GM21825 (cell line): ENCODE data around the gene LIMD2.

Source experiments
- ATAC-seq: cut with Tn5 transposase; IDR thresholded peaks from one replicate; pipeline ENCODE4 v1.9.1; 2021; ENCODE audit warnings: mild to moderate bottlenecking, moderate library complexity; ENCODE audit not compliant: unreplicated experiment

LIMD2 gene

DNA sequence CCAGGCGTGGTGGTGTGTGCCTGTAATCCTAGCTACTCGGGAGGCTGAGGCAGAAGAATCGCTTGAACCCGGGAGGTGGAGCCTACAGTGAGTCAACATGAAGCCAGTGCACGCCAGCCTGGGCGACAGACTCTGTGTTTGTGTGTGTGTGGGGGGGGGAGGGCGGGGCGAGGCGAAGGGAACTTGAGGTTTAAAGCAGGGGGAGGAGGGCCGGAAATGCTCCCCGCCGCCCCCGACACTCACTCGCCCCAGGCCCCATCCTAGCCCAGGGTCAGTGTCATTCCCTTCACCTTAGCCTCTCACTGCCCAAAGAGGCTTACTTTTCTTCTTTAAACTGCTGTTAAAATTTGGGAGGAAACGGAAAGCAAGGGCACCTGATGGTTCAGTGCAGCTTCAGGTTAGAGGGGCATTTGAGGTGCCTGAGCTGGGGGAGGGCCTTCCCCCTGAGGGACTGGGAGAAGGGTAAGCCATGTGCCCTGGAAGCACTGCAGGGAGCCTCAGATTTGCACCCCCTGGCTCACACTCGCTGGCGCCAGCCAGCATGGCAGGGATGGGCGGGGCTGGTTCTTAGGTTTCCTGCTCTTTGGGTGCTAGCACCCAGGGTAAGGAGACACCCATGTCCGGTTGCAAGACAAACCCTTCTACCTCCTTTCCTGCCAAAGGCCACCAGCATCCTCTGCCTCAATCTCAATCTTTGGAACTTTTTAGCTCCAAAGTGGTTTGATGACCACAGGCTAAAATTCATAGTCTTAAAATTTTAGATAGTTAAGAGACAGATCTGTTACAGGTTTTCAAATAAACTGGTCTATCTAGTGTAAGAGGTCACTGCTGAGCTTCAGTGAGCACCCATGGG, 2.2 kb upstream of the LIMD2 start:
- ATAC-seq, result no peak

DNA sequence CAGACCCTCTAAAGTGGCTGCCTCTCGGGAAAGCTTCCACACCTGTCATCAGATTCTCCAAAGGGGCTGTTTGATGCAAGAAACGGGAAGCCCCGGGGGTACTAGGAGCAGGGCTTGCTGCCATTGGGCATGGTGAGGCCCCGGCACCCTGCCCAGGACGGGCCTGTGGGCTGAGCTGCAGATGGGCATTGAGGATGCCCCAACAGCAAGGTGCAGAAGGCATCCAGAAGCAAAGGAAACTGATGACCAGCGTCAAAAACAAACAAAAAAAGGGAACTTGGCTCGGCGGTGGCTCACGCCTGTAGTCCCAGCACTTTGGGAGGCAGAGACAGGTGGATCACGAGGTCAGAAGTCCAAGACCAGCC, 1.5 kb upstream of the LIMD2 start:
- no peak for ATAC-seq

DNA sequence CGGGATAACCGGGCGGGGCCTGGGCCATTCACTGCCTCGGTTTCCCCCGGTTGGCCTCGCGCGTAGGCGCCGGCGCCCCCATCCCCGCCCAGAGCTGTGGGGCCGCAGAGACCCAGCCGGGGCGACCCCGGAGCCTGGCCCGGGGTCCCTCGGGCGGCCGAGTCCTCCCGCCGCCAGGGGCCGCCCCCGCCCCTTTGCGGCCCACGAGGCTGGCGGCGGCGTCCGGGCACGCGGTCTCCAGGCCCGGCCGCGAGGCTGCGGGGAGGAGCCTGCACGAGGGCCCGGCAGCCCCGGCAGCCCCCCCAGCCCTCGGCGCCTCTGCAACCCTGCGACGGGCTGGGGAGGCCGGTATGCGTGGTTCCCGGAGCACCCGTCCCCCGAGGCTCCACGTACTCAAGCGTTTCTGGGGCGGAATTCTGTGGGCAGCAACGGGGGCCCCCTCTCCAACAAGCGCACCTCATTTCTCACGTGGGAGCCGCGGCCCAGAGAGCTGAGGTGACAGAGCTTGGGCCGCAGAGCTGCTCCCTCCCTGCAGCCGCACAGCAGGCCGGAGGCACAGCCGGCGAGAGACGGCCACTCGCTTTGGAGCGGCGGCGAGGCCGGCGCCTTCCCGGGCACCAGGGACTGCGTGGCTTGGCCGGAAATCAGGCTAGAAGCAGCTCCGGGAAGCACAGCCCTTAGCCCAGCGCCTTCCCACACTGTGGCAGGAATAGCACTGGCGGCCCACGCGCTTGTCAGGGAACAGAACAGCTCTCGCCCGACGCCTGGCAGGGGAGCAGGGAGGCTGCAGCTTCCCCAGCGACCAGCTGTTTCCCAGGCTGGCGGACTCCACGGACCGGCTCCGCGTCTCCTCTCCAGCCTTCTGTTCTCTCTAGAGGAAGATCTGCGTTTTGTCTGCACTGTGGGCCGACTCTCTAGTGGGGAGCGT, 867 bp upstream of the LIMD2 start:
- no peak for ATAC-seq

GRCh38 chr17:63698886-63699637, 863 bp downstream of the LIMD2 start:
- peak; percentile 22 for ATAC-seq

DNA sequence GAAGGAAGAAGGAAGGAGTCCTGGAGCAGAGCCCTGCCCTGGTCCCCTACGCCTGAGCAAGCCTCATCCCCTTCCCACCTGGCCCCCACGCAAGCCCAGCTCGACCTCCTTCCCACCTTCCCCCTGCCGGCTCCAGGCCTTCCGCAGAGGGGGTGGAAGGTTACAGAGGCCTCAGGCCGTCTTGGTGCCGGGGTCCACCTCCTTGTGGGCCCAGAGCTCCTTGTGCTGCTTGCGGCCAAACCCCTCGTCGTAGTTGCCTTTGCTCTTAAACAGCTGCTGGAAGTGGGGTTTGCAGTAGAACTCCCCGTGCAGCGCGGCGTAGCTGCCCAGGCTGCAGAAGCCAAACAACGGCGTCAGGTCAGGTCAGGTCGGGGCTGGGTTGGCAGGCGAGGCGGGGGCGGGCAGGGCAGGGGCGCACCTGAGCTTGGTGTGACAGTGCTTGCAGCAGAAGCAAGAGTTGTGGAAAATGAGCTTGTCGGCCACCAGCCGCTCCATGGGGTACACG, 1.5 kb downstream of the LIMD2 start:
- no peak for ATAC-seq

- ATAC-seq, result peak; percentile 20
These were observed 2.3 kb downstream of the LIMD2 start for GRCh38 chr17:63697341-63698286.

- no peak for ATAC-seq
These were observed 3.5 kb downstream of the LIMD2 start for GRCh38 chr17:63696381-63696961.

- no peak for ATAC-seq
These were observed 4.0 kb downstream of the LIMD2 start for GRCh38 chr17:63695889-63696288.

DNA sequence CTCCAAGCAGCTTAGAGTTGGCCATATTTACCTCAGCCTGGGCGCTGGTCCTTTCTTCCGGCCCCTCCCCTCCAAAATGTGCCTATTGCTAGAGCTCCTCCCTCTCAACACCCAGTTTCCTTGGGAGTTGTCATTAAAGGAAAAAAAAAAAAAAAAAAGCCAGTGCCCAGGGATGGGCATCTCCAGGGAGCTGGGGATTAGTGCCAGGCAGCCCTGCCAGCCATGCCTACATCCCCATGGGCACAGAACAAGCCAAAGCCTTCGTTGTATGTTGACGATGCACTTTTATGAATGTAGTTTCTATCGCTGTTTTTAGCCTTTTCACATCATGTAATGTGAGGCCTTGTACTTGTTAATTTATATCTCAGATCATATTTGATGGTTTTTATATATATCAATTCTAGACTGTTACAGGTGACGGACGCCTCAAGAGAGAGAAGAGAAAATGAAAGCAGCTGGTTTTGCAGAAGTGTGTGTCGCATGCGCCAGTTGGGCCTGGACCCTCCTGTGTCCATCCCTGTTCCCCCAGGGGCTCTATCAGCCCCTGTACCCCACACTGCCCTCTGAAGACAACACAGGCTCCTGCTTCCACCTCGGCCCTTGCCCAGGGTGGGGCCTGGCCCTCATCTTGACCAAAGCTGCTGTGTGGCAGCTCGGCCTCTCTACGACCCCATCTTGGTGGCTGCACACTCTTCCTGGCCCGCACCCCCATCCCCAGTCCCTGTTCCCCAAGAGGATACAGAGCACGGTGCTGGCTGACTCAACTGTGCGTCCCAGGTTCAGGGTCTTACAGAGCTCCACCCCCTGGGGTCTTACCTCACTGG, 4.8 kb downstream of the LIMD2 start:
- no peak for ATAC-seq

DNA sequence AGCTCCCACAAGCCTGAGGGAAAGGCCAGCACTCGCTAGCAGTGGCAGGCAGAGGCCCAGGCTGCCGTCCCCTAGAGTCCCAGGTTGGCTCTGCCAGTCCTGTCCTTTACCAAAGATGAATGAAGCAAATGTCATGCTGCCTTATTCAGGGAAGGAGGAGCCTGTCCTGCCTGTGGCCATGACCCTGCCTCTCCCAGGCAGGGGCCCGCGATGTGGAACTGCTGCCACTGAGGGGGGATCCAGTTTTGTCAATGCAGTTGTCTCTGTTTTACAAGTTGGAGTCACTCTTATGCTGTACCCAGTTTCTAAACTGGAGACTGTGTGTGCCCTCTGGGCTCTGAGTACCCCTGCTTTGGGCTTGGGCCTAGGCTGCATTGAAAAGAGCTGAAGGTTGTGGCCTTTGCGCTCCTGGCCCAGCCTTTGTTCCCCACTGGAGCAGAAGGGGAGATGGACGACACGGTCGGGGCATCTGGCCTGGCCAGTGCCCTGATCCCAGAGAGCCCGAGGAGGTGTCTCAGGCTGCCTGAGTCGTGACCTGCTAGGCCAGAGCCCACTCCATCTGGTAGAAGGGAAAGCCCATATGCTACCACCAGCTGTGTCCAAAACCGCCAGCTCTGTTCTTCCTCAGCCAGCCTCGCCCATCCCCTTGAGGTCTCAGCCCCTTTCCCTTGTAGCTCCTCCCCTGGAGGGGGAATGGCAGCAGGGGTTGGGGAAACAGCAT, 5.5 kb downstream of the LIMD2 start:
- no peak for ATAC-seq

DNA sequence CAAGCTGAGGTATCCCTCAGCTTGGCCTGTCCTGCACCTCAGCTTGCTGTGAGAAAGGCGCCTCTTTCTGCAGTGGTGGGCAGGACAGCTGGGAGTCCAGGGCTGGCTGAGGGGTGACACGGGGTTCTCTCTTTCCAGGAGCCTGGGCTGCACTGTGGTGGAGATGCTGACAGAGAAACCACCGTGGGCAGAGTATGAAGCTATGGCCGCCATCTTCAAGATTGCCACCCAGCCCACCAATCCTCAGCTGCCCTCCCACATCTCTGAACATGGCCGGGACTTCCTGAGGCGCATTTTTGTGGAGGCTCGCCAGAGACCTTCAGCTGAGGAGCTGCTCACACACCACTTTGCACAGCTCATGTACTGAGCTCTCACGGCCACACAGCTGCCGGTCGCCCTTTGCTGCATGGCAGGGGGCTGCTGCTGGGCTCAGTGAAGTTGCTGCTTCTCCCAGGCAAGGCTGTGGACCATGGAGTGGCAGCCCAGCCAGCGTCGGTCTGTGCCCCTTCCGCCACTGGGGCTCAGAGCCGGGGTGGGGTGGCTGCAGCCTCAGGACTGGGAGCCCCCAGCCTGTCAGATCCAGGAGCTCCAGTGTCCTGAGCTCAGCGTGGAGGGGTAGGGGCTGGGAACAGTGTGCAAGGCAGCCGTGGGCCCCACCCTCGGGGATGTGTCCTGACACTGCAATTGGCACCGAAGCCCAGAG, 6.4 kb downstream of the LIMD2 start:
- no peak for ATAC-seq

- no peak for ATAC-seq
These were observed 7.6 kb downstream of the LIMD2 start for GRCh38 chr17:63692195-63692816.

GRCh38 chr17:63689479-63689878, 10.4 kb downstream of the LIMD2 start:
- ATAC-seq, result no peak

- ATAC-seq, result no peak
These were observed 11.4 kb downstream of the LIMD2 start for GRCh38 chr17:63688396-63689020.

GRCh38 chr17:63686138-63686685, 13.7 kb downstream of the LIMD2 start:
- ATAC-seq, result no peak

- no peak for ATAC-seq
These were observed 14.3 kb downstream of the LIMD2 start for GRCh38 chr17:63685578-63685977.
